Middle frontal gyrus (tissue), 1 donor: Measurements from ENCODE around the gene TMEM179.
"Not testable (repeated sequence)": the region's sequence is repeated elsewhere in the genome, so short reads cannot be mapped to it uniquely, and the experiment has no call there.

ENCODE experiments used
- DNase-seq: peaks from one replicate; pipeline ENCODE4 v3.0.0-alpha.2; 2015; ENCODE audit warnings: low spot score; ENCODE audit errors: extremely low spot score

The TMEM179 gene

DNA sequence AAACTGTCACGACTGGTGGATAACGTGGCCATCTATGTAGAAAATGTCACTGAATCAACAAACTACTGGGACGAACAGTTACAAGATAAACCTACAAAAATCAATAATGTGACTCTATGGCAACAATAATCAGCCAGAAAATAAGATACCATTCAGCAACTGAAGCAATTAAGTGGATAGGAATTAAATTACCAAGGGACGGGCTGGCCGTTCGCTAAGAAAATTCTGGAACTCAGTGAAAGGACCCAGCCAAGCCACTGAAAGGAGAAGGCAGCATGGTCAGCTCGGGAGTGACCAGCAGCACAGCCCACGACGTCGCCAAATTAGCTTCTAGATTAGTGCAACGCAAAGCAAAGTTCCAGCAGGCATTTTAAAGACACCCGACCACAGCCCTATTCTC is 33.6 kb upstream of the TMEM179 start:
- no peak for DNase-seq

DNA sequence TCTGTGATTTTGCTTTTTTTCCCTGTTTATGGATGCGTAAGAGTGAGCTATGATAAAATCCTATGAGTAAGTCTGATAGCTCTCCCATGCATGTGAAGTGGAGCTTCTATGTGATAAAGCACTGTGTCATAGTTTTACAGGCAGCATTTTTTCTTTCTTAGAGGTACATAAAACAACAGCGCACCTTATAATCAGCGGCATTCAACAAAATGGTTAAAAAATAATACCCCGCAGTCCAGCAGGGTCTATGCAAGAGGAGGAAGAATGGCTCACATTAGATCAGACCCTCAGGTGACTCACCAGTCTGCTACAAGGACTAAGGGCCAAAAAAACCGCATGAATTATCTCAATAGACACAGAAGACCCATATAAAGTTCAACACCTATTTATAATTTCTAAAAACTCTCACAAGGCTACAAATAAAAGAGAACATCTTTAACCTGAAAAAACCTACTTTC is 33.0 kb upstream of the TMEM179 start:
- no peak for DNase-seq

- DNase-seq: not testable (repeated sequence)
Observed at GRCh38 chr14:104636846-104637545, 32.4 kb upstream of the TMEM179 start.

DNA sequence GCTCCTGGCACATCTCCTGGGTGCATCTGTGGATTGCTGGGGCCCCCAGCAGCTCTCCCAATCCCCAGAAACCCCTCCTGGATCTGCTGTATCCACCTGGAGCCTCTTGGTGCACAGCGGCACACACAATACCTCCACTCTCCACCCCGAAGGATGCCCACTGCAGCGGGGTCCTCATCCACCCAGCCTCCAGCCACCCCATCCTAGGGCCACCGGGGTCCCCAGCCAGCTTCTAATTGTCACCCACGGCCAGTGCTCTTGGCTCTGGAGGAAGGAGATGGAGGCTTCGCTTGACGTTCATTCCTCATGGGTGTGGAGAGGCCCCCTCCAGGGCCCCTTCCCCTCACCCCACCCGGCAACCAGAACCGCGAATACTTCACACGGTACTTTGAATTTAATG is 31.6 kb upstream of the TMEM179 start:
- DNase-seq: no peak

GRCh38 chr14:104635717-104636116 is 31.1 kb upstream of the TMEM179 start:
- DNase-seq: no peak

GRCh38 chr14:104634886-104635570 is 30.5 kb upstream of the TMEM179 start:
- no peak for DNase-seq

DNA sequence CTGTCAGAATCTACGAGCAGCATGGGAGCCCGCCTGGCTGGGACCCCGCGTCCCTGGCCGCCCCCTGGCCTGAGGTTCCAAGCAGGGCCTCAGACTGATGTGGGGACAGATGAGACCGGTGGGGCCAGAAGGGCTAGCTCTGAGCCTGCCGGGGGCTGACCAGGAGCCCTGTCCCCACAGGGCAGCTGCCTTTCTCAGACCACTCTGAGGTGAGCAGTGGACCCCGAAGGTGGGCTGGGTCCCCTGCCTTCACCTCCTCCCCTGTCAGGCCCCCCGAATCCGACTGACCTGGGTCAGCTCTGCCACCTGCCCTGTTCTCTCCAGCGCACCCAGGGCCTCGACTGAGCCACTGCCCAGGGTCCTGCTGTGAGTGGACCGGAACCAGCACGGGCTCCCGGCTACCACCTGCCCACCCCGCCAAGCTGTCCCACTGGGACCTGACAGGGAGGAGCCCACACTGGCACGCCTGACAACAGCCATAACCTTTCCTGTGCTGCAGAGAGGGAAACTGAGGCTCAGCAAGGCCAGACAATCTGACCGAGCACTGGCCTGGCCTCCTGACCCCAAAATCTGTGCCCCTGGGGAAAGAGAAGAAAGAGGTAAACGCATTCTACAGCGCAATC is 29.7 kb upstream of the TMEM179 start:
- no peak for DNase-seq

GRCh38 chr14:104633276-104634137 is 28.9 kb upstream of the TMEM179 start:
- DNase-seq: no peak

DNA sequence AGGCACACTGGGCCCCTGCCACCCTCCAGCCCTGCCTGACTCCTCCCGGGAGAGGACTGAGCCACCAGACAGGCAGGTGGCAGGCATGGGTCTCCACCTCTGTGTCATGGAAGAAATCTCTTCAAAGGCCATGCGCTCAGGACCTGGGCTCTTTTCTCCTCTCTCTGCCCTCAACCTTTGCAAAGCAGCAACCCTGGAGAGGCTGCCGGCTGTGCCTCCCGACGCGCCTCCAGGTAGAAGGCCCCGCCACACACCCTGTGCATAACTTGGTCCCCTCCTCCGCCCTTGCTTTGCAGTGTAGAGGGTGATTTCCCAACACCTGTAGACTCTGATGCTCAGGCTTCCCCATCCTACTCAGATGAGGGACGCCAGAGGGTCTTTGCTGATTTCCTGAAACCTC is 28.2 kb upstream of the TMEM179 start:
- no peak for DNase-seq

- no peak for DNase-seq
Observed at GRCh38 chr14:104624939-104625338, 20.4 kb upstream of the TMEM179 start.

DNA sequence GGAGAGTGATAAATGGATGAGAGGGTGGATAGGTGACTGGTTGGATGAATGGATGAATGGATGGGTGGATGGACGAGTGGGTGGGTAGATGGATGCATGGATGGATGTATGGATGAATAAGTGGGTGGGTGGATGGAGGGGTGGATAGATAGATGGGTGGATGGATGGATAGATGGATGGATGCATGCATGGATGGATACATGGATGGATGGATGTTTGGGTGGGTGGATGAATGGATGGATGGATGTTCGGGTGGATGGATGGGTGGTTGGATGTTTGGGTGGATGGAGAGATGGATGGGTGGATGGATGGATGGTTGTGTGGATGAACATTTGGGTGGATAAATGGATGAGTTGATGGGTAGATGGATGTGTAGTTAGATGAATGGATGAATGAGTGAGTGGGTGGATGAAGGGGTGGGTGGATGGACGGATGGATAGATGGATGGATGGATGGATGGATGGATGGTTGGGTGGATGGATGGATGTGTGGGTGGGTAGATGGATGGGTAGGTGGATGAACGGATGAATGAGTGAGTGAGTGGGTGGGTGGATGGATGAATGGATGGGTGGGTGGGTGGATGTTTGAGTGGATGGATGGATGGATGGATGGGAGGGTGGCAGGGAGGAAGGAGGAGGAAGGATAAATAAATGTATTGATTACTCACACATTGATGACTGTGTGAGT is 9.7 kb upstream of the TMEM179 start:
- no peak for DNase-seq

DNA sequence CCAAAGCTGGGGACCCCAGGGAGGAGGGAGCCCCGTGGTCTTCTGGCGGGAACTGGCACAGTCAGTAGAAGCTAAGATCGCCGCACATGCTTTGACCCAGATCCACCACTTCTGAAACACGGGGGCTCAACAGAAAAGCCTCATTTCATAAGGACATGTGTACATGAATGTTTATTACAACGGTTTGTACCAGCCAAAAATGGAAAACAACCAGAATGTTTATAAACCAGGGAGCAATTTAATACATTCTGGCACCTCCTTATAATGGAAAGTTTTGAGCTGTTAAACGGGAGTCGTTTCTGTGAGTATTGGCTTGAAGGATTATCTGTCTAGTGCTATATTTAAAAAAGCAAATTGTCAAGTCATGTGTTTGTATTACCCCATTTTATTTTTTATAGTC is 7.3 kb upstream of the TMEM179 start:
- no peak for DNase-seq

- no peak for DNase-seq
Observed at GRCh38 chr14:104610749-104611310, 6.3 kb upstream of the TMEM179 start.

- DNase-seq: no peak
Observed at GRCh38 chr14:104609666-104610065, 5.1 kb upstream of the TMEM179 start.

- no peak for DNase-seq
Observed at GRCh38 chr14:104603711-104604401, 716 bp downstream of the TMEM179 start.

DNA sequence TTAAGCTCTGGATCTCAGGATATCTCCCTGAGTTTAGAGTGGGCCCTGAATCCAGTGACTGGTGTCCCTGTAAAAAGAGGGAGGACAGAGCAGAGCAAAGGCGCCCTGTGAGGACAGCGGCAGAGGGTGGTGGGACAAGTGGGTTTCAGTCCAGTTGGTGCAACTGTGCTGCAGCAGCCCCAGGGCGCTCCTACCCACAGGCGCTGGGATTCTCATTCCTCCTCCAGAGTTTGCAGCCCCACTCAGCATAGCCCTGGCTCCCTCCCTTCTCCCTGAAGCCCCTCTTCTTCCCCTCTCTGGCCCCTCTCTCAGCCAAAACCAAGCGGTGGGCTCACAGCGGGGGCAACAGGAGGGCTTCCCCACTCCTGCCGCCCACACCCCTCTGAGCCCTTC is 1.6 kb downstream of the TMEM179 start:
- DNase-seq: no peak

DNA sequence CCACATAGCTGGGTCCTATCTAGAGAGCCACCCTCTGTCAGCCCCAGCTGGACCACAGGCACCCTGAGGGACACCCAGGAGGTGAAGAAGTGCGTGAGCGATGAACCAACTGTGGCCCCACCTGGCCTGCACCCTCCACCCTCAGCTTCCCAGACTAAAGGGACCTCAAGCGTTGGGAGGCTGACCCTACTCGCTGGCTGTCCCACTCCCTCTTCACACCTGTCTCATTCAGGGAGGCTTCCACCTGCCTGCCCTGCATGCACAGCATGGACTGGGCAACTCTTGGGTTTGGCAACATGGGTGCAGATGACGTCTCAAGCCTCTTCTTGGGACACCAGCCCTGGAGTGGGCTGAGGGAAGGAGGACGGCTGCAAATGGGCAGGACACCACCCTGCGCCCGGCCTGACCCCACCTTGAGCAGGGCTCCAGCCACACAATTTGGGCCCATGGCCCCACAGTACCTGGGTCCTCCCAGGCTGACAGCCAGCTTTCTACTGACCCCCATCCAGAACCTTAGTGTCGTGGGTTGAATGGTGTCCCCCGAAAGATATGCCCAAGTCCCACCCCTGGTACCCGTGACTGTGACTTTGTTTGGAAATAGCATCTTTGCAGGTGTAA is 2.1 kb downstream of the TMEM179 start:
- DNase-seq: no peak

- DNase-seq: no peak
Observed at GRCh38 chr14:104601786-104602185, 2.8 kb downstream of the TMEM179 start.

GRCh38 chr14:104600805-104601204 is 3.8 kb downstream of the TMEM179 start:
- DNase-seq: no peak
